Keratinocyte (primary cell): Measurements from ENCODE around the gene ITCH. TPM values are rescaled to one million over a fixed set of nuclear protein-coding genes. Genes with fewer than 3 reads are reported as not detected.

ENCODE experiments used
- DNase-seq: peaks from one replicate; pipeline ENCODE4 v3.0.0-alpha.2; 2011; ENCODE audit warnings: low read depth, missing footprints, low spot score
- FAIRE-seq: peaks from 2 replicates; lab custom pipeline; 2011; peaks lifted over from hg19 to GRCh38; lab: Jason Lieb, UNC
- H2AFZ ChIP-seq: 2 replicates; pipeline ENCODE4 v1.6.0; 2012; ENCODE audit warnings: low read length, control low read depth, inconsistent platforms; ENCODE audit not compliant: control insufficient read depth
- H3K27ac ChIP-seq: 2 replicates; pipeline ENCODE4 v1.5.1; 2011; ENCODE audit warnings: low read length; ENCODE audit not compliant: control insufficient read depth, insufficient read depth
- H3K27me3 ChIP-seq: 3 replicates; pipeline ENCODE4 v1.6.0; 2011; ENCODE audit warnings: low read length; ENCODE audit not compliant: control insufficient read depth, insufficient read depth; ENCODE audit errors: extremely low read depth
- H3K36me3 ChIP-seq, 2 experiments: 2 replicates in 1 of 2; 3 replicates in 1 of 2; pipeline ENCODE4 v1.5.1; 2011; ENCODE audit warnings: low read length in 2 of 2, mild to moderate bottlenecking in 1 of 2; ENCODE audit not compliant: control insufficient read depth in 2 of 2, insufficient read depth in 2 of 2; ENCODE audit errors: extremely low read depth in 1 of 2
- H3K4me1 ChIP-seq: 3 replicates; pipeline ENCODE4 v1.5.1; 2011; ENCODE audit warnings: low read length; ENCODE audit not compliant: control insufficient read depth, insufficient read depth; ENCODE audit errors: extremely low read depth
- H3K4me2 ChIP-seq: 3 replicates; pipeline ENCODE4 v1.6.0; 2011; ENCODE audit warnings: low read depth, low read length; ENCODE audit not compliant: control insufficient read depth, insufficient read depth; ENCODE audit errors: extremely low read depth
- H3K4me3 ChIP-seq, 3 experiments: fragments of 200-600 bp in 1 of 3; sonication (generic) in 1 of 3; 2 replicates in 2 of 3; 3 replicates in 1 of 3; pipeline ENCODE4 v1.5.1; 2011 to 2016; ENCODE audit warnings: low read length in 3 of 3, mild to moderate bottlenecking in 3 of 3, control low read depth in 2 of 3, inconsistent platforms in 1 of 3, low read depth in 1 of 3, mixed read lengths in 1 of 3, mixed run types in 1 of 3, moderate library complexity in 1 of 3; ENCODE audit not compliant: control insufficient read depth in 2 of 3, insufficient read depth in 2 of 3; ENCODE audit errors: extremely low read depth in 1 of 3
- H3K79me2 ChIP-seq: 2 replicates; pipeline ENCODE4 v1.6.0; 2012; ENCODE audit warnings: low read length; ENCODE audit not compliant: control insufficient read depth, insufficient read depth
- H3K9ac ChIP-seq: 3 replicates; pipeline ENCODE4 v1.6.0; 2011; ENCODE audit warnings: low read length; ENCODE audit not compliant: control insufficient read depth, insufficient read depth; ENCODE audit errors: extremely low read depth
- H3K9me1 ChIP-seq: 3 replicates; pipeline ENCODE4 v1.6.0; 2011; ENCODE audit warnings: low read length; ENCODE audit not compliant: control insufficient read depth, insufficient read depth; ENCODE audit errors: extremely low read depth
- H3K9me3 ChIP-seq: 2 replicates; pipeline ENCODE4 v1.5.1; 2012; ENCODE audit warnings: low read depth, low read length; ENCODE audit not compliant: control insufficient read depth
- H4K20me1 ChIP-seq: 3 replicates; pipeline ENCODE4 v1.6.0; 2011; ENCODE audit warnings: low read length; ENCODE audit not compliant: control insufficient read depth, insufficient read depth; ENCODE audit errors: extremely low read depth
- EZH2 ChIP-seq: IDR thresholded peaks from one replicate; pipeline ENCODE4 v1.6.1; 2012; ENCODE audit warnings: inconsistent platforms, mild to moderate bottlenecking, low read length, moderate library complexity
- dilution Hi-C: fragments of 300-500 bp; cut with MboI; formaldehyde crosslinking; loops from one replicate; pipeline ENCODE4 v1.7.0; 2020; ENCODE audit warnings: low sequenced_read_pairs; ENCODE audit not compliant: extremely low pct_ligation_motif_present
- polyA plus RNA-seq, 5 experiments: library from polyadenylated mRNA; depleted of rRNA in 3 of 5; stranded (reverse) in 3 of 5; stranded (forward) in 1 of 5; unstranded in 1 of 5; fragments of >200 nt; gene quantifications; 1 replicate in 1 of 5; 2 replicates in 3 of 5; 3 replicates in 1 of 5; pipeline versions ENCODE4 v1.2.1 to v1.2.3, GENCODE V29; 2011 to 2012; ENCODE audit warnings: missing spikeins in 2 of 5, low read depth in 1 of 5, low replicate concordance in 1 of 5
- TF ChIP-seq, protein P1 (sequence below), 3 experiments: IDR thresholded peaks in 1 of 3; conservative IDR thresholded peaks in 1 of 3; optimal IDR thresholded peaks in 1 of 3; 2 replicates in 2 of 3; 3 replicates in 1 of 3; pipeline versions ENCODE3 to v1.5.1; 2011; ENCODE audit warnings: low read length in 3 of 3, mild to moderate bottlenecking in 3 of 3, moderate library complexity in 2 of 3, control low read depth in 1 of 3, inconsistent platforms in 1 of 3; ENCODE audit not compliant: insufficient read depth in 2 of 3; ENCODE audit errors: extremely low read depth in 1 of 3

ITCH gene
- polyA plus RNA-seq, 1 donor (not counting 4 experiments of a cell fraction or from before 2014, with no cell fraction given): 42.5 TPM

DNA sequence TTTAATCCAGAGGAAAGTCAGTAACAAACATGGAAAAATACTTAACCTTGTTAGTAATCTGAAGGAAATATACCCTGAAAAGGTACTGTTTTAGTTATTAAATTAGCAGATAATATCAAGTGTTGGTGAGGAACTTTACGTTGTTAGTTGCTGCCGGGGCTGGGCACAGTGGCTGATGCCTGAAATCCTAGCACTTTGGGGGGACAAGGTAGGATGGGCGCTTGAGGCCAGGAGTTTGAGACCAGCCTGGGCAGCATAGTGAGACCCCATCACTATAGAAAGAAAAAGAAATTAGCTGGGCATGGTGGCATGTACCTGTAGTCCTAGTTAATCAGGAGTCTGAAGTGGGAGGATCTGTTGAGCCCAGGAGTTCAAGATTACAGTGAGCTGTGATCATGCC, 80.5 kb downstream of the ITCH start:
- no peaks in the 10 kb centered on the region for H3K9me3 ChIP-seq
- TF ChIP-seq, protein P1, sequence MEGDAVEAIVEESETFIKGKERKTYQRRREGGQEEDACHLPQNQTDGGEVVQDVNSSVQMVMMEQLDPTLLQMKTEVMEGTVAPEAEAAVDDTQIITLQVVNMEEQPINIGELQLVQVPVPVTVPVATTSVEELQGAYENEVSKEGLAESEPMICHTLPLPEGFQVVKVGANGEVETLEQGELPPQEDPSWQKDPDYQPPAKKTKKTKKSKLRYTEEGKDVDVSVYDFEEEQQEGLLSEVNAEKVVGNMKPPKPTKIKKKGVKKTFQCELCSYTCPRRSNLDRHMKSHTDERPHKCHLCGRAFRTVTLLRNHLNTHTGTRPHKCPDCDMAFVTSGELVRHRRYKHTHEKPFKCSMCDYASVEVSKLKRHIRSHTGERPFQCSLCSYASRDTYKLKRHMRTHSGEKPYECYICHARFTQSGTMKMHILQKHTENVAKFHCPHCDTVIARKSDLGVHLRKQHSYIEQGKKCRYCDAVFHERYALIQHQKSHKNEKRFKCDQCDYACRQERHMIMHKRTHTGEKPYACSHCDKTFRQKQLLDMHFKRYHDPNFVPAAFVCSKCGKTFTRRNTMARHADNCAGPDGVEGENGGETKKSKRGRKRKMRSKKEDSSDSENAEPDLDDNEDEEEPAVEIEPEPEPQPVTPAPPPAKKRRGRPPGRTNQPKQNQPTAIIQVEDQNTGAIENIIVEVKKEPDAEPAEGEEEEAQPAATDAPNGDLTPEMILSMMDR (optimal IDR thresholded peaks at IDR 0.05 in 1 of 3, IDR thresholded peaks at IDR 0.05 in 1 of 3, conservative IDR thresholded peaks at IDR 0.05 in 1 of 3; ENCODE audit: extremely low read depth in 1 of 3, insufficient read depth in 2 of 3, low read length in 3 of 3): no peak
- no peak for TF ChIP-seq EZH2
- H3K4me1 ChIP-seq: no peaks in the 10 kb centered on the region
- H3K79me2 ChIP-seq: peaks cover 20% of the 10 kb centered on the region
- peaks cover 25 to 40% of the 10 kb centered on the region in 2 experiments for H3K36me3 ChIP-seq
- no peak overlapping the region for H2AFZ ChIP-seq
- H3K27me3 ChIP-seq: no peaks in the 10 kb centered on the region
- H3K4me2 ChIP-seq: no peak overlapping the region
- no peak for FAIRE-seq
- H3K27ac ChIP-seq: no peak overlapping the region
- H3K9me1 ChIP-seq: no peaks in the 10 kb centered on the region
- no peak overlapping the region for H3K9ac ChIP-seq
- H4K20me1 ChIP-seq: no peaks in the 10 kb centered on the region
- dilution Hi-C loops: no loop called here
- DNase-seq: no peak
- H3K4me3 ChIP-seq: no peak overlapping the region

DNA sequence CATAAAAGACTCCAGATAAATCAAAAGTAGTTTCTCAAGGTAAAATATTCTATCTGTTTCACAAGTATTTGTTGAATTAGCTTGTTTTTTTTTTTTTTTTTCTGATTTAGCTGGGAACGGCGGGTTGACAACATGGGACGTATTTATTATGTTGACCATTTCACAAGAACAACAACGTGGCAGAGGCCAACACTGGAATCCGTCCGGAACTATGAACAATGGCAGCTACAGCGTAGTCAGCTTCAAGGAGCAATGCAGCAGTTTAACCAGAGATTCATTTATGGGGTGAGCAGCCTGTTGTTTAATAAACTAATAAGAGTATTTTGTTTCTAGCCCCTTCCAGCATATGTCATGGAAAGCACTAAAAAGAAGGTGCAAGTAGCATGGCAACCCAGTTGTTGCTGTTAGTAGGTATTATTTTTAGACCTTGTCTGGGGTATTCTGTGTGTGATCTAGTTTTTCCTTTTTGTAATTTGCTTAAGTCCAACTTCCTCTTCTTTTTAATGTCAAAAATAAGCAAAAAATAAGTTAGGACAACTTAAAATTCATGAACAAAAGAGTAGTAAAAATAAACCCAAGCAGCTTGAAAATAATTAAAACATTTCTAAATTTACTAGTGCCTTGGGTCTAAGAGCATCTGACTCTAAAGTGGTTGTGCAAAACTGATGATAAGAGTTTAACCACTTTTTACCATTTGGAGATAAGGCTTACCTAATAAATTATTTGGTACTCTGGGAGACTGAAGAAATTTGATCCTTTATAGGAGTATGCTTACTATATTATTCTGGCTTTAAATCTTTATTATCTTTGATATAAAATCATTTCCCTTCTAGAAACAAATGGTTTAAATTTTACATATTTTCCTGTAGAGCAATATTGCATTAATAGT, 82.3 kb downstream of the ITCH start:
- Histone ChIP-seq H3K79me2 (peaks cover 20% of the 10 kb centered on the region), H3K36me3 (peaks cover 24 to 33% of the 10 kb centered on the region in 2 experiments), H4K20me1 (no peaks in the 10 kb centered on the region), H3K9ac (no peak overlapping the region), H3K27me3 (no peaks in the 10 kb centered on the region), H3K4me3 (no peak overlapping the region), H3K9me3 (no peaks in the 10 kb centered on the region), H3K27ac (no peak overlapping the region), H3K4me2 (no peak overlapping the region), H3K4me1 (no peaks in the 10 kb centered on the region), H2AFZ (no peak overlapping the region), H3K9me1 (no peaks in the 10 kb centered on the region)
- FAIRE-seq (peak; percentile 5), DNase-seq (no peak)
- dilution Hi-C loops: no loop called here
- TF ChIP-seq EZH2: no peak
- TF ChIP-seq, protein P1 (optimal IDR thresholded peaks at IDR 0.05 in 1 of 3, IDR thresholded peaks at IDR 0.05 in 1 of 3, conservative IDR thresholded peaks at IDR 0.05 in 1 of 3; ENCODE audit: extremely low read depth in 1 of 3, insufficient read depth in 2 of 3, low read length in 3 of 3): no peak
